Smooth muscle cell (in vitro differentiated cells): ENCODE data around the gene TMC8. TPM values are rescaled to one million over a fixed set of nuclear protein-coding genes. Genes with fewer than 3 reads are reported as not detected.

Experiments
- DNase-seq: peaks from one replicate; lab custom pipeline; 2025; ENCODE audit not compliant: unreplicated experiment; lab: John Stamatoyannopoulos, UW
- H2AFZ ChIP-seq: fragments of 200-600 bp; sonication (generic); 2 replicates; pipeline ENCODE4 v1.6.0; 2016; ENCODE audit warnings: antibody characterized with exemption, low read depth, mild to moderate bottlenecking
- H3F3A ChIP-seq: fragments of 200-600 bp; sonication (generic); 2 replicates; pipeline ENCODE4 v1.6.0; 2017; ENCODE audit warnings: antibody characterized with exemption, low read depth
- H3K27ac ChIP-seq: fragments of 200-600 bp; sonication (generic); 2 replicates; pipeline ENCODE4 v1.5.1; 2016; ENCODE audit warnings: low read depth, mild to moderate bottlenecking
- H3K27me3 ChIP-seq: fragments of 200-600 bp; sonication (generic); 2 replicates; pipeline ENCODE4 v1.6.1; 2016; ENCODE audit warnings: low read depth, mild to moderate bottlenecking
- H3K36me3 ChIP-seq: fragments of 200-600 bp; sonication (generic); 2 replicates; pipeline ENCODE4 v1.5.1; 2016; ENCODE audit warnings: low read depth
- H3K4me1 ChIP-seq: fragments of 200-600 bp; sonication (generic); 2 replicates; pipeline ENCODE4 v1.5.1; 2016; ENCODE audit warnings: low read depth
- H3K4me2 ChIP-seq: fragments of 200-600 bp; sonication (generic); 2 replicates; pipeline ENCODE4 v1.6.0; 2016; ENCODE audit warnings: mild to moderate bottlenecking
- H3K4me3 ChIP-seq: fragments of 200-600 bp; sonication (generic); 2 replicates; pipeline ENCODE4 v1.5.1; 2016; ENCODE audit warnings: mild to moderate bottlenecking
- H3K79me2 ChIP-seq: fragments of 200-600 bp; sonication (generic); 2 replicates; pipeline ENCODE4 v1.6.0; 2016; ENCODE audit warnings: low read depth, mild to moderate bottlenecking
- H3K9ac ChIP-seq: fragments of 200-600 bp; sonication (generic); 2 replicates; pipeline ENCODE4 v1.6.0; 2016; ENCODE audit warnings: low read depth
- H3K9me3 ChIP-seq: fragments of 200-600 bp; sonication (generic); replicated peaks from 2 replicates; pipeline ENCODE4 v1.5.1; 2016; ENCODE audit warnings: low read depth
- H4K20me1 ChIP-seq: fragments of 200-600 bp; sonication (generic); 2 replicates; pipeline ENCODE4 v1.6.0; 2016; ENCODE audit warnings: low read depth
- WGBS: methylation state at CpG from one replicate; pipeline ENCODE4 v1.1.7; 2016; ENCODE audit warnings: low lambda C conversion rate; 5-methylcytosine and 5-hydroxymethylcytosine counted together
- polyA plus RNA-seq: library from polyadenylated mRNA; unstranded; fragments of >200 nt; fragmentation: Nextera tagmentation; extraction: Ambion mirVana; gene quantifications from 2 replicates; pipeline ENCODE4 v1.2.1, GENCODE V29; 2016
- total RNA-seq: library from RNA; depleted of rRNA; stranded (reverse); fragments of >200 nt; gene quantifications from 2 replicates; pipeline ENCODE4 v1.2.3, GENCODE V29; 2014
- TF ChIP-seq, protein P1 (sequence below): fragments of 200-600 bp; sonication (generic); IDR thresholded peaks from 2 replicates; pipeline ENCODE4 v1.5.1; 2017; ENCODE audit warnings: borderline replicate concordance, mild to moderate bottlenecking, antibody characterized with exemption; ENCODE audit not compliant: insufficient read depth, poor library complexity, severe bottlenecking

TMC8 gene
- total and polyA plus RNA-seq, 2 experiments from 2014 or later = 0.27 to 0.38 TPM

DNA sequence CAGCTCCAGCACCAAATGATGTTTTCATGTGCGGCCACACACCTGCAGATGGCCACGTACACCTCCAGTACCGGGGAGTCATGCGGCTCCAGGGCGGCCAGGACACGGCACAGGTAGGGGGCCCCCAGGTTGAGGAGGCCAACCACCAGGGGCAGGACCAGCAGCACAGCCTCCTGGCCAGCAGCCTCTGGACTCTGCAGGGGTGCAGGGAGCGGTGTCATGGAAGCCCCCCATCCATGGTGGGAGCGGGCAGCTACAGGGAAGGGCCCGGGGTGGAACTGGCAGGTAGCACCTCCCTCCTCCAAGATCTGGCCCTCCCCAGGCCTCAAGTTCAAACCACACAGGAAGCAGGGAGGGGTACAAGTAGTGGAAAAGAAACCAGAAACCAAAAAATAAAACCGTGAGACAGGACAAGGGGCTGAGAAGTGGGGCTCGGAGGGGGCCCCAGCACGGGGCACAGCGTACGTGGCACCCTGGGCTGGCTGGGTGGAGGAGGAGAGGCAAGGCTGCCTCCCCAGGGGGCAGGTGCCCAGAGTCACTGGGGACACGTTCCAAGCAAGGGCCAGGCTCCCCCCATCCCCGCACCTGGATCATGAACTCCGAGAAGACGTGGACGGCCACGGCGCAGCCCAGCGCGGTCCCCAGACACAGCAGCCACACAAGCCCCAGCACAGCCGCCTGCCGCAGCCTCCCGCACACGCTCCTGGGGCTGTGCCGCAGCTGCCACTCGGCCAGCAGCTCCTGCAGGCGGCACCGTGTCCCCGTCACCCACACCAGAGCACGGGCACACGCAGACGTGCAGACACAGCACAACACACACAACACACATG is 9.4 kb upstream of the TMC8 start:
- no peaks in the 10 kb centered on the region for H3K79me2 ChIP-seq
- no peaks in the 10 kb centered on the region for H4K20me1 ChIP-seq
- no peaks in the 10 kb centered on the region for H3K36me3 ChIP-seq
- H2AFZ ChIP-seq = no peak overlapping the region
- TF ChIP-seq, protein P1, sequence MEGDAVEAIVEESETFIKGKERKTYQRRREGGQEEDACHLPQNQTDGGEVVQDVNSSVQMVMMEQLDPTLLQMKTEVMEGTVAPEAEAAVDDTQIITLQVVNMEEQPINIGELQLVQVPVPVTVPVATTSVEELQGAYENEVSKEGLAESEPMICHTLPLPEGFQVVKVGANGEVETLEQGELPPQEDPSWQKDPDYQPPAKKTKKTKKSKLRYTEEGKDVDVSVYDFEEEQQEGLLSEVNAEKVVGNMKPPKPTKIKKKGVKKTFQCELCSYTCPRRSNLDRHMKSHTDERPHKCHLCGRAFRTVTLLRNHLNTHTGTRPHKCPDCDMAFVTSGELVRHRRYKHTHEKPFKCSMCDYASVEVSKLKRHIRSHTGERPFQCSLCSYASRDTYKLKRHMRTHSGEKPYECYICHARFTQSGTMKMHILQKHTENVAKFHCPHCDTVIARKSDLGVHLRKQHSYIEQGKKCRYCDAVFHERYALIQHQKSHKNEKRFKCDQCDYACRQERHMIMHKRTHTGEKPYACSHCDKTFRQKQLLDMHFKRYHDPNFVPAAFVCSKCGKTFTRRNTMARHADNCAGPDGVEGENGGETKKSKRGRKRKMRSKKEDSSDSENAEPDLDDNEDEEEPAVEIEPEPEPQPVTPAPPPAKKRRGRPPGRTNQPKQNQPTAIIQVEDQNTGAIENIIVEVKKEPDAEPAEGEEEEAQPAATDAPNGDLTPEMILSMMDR = no peak
- H3F3A ChIP-seq = no peaks in the 10 kb centered on the region
- DNase-seq = no peak
- 96% methylated on average over 35 of the region's 35 CpGs for WGBS
- H3K4me1 ChIP-seq = no peaks in the 10 kb centered on the region
- H3K27ac ChIP-seq = no peak overlapping the region
- H3K27me3 ChIP-seq = no peaks in the 10 kb centered on the region
- H3K4me3 ChIP-seq = no peak overlapping the region
- H3K9me3 ChIP-seq = no peaks in the 10 kb centered on the region
- H3K4me2 ChIP-seq = no peak overlapping the region
- H3K9ac ChIP-seq = no peak overlapping the region

DNA sequence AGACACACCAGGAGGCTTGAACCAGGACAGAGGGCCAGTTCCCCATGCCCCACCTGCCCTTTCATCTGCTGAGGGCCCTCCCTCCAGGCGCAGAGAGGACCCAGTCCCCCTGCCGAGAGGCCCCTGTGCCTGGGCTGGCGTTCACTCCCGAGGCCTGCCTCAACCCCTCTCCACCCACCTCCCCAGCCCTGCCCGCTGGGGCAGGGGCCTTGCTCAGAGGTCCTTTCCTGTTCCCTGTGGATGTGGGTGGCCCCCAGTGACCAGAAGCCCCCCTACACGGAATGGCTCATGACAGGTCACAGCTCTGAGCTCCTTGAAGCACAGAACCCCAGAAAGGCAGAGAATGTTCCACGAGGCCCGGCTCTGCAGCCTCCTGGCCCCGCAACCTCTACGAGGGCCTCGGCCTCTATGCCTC is 8.8 kb upstream of the TMC8 start:
- no peak overlapping the region for H3K27ac ChIP-seq
- H2AFZ ChIP-seq = no peak overlapping the region
- DNase-seq = no peak
- no peak overlapping the region for H3K4me3 ChIP-seq
- TF ChIP-seq, protein P1 = no peak
- H4K20me1 ChIP-seq = no peaks in the 10 kb centered on the region
- no peaks in the 10 kb centered on the region for H3K9me3 ChIP-seq
- no peak overlapping the region for H3K9ac ChIP-seq
- no peaks in the 10 kb centered on the region for H3K36me3 ChIP-seq
- H3K4me1 ChIP-seq = no peaks in the 10 kb centered on the region
- WGBS = 93% methylated on average over 9 of the region's 11 CpGs
- no peaks in the 10 kb centered on the region for H3F3A ChIP-seq
- H3K79me2 ChIP-seq = no peaks in the 10 kb centered on the region
- H3K27me3 ChIP-seq = no peaks in the 10 kb centered on the region
- no peak overlapping the region for H3K4me2 ChIP-seq

DNA sequence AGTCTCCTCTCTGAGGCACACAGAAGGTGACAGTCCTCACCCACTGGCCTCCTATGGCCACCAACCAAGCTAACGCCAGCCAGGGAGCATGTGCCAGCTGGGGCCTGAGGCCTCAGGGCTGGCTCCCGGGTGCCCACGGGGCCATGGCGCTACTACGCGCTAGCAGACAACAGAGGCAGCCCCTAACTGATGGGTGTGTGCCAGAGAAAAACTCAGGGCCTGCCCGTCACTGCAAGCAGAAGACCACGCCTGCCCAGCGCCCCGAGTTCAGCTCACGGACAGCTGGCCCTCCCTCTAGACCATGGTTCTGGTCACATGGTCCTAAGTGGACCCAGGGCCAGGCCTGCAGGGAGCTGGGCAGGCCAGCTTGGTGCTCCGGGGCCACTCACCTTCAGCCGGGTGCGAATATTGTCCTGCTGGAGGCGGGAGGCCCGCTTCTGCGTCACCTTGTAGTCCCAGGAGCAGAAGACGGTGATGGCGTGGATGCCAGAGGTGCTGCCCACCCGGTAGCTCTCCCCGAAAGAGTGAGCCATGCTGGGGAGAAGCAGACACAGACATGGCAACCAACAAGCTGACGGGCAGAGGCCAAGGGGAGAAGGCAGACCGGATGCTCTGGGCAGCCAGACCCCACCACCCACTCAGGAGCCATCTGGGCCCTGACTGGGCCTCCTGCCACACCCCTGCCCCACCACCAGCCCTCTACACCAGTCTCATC is 8.2 kb upstream of the TMC8 start:
- H2AFZ ChIP-seq = no peak overlapping the region
- no peak overlapping the region for H3K9ac ChIP-seq
- H3K36me3 ChIP-seq = no peaks in the 10 kb centered on the region
- no peak overlapping the region for H3K27ac ChIP-seq
- TF ChIP-seq, protein P1 = no peak
- H3K4me2 ChIP-seq = no peak overlapping the region
- no peaks in the 10 kb centered on the region for H3K27me3 ChIP-seq
- no peaks in the 10 kb centered on the region for H3F3A ChIP-seq
- H4K20me1 ChIP-seq = no peaks in the 10 kb centered on the region
- no peak overlapping the region for H3K4me3 ChIP-seq
- no peaks in the 10 kb centered on the region for H3K79me2 ChIP-seq
- H3K4me1 ChIP-seq = peaks cover 3% of the 10 kb centered on the region
- DNase-seq = no peak
- no peaks in the 10 kb centered on the region for H3K9me3 ChIP-seq
- WGBS = 92% methylated on average over 23 of the region's 23 CpGs
